GM10266 (cell line): Measurements from ENCODE around the gene NGDN.

Experiments used
- DNase-seq: peaks from one replicate; pipeline ENCODE4 v3.0.0; 2012; ENCODE audit errors: extremely low spot score
- CTCF ChIP-seq: IDR thresholded peaks from 2 replicates; pipeline ENCODE4 v1.5.1; 2012; ENCODE audit warnings: mild to moderate bottlenecking, low read depth; ENCODE audit not compliant: control insufficient read depth, insufficient read depth; ENCODE audit errors: missing control alignments

NGDN gene

GRCh38 chr14:23492618-23493272 lies 23.2 kb downstream of the NGDN start:
- TF ChIP-seq CTCF, result no peak
- DNase-seq, result no peak

- TF ChIP-seq CTCF, result no peak
- no peak for DNase-seq
Observed at GRCh38 chr14:23494223-23494622, 24.7 kb downstream of the NGDN start.

GRCh38 chr14:23512156-23512555 lies 42.7 kb downstream of the NGDN start:
- no peak for DNase-seq
- no peak for TF ChIP-seq CTCF

- TF ChIP-seq CTCF, result no peak
Observed at GRCh38 chr14:23513005-23513817, 43.7 kb downstream of the NGDN start.

GRCh38 chr14:23513818-23514643 lies 44.5 kb downstream of the NGDN start:
- no peak for DNase-seq
- no peak for TF ChIP-seq CTCF

More at GRCh38 chr14:23513005-23513817, 43.7 kb downstream of the NGDN start:
- DNase-seq, result no peak

- no peak for TF ChIP-seq CTCF
- no peak for DNase-seq
Observed at GRCh38 chr14:23514644-23514957, 45.1 kb downstream of the NGDN start.
